ENCODE results near the gene ZNF716.
"Not testable (repeated sequence)": the region's sequence is repeated elsewhere in the genome, so short reads cannot be mapped to it uniquely, and the experiment has no call there.

Gene ZNF716

GRCh38 chr7:57487957-57488356 lies 38.0 kb downstream of the ZNF716 start:
- no peak for TF ChIP-seq ZNF274 (IDR thresholded peaks at IDR 0.05; ENCODE audit: low read depth, low read length)
- no peak overlapping the region for H3K4me3 ChIP-seq (ENCODE audit: low read length)

- not testable (repeated sequence) for H3K4me3 ChIP-seq (ENCODE audit: low read length)
Measured at GRCh38 chr7:57495111-57495510, 45.1 kb downstream of the ZNF716 start.

GRCh38 chr7:57496395-57496794 lies 46.4 kb downstream of the ZNF716 start:
- no peak for TF ChIP-seq ZNF274 (IDR thresholded peaks at IDR 0.05; ENCODE audit: low read depth, low read length)
- H3K4me3 ChIP-seq (ENCODE audit: low read length): no peak overlapping the region

- no peak overlapping the region for H3K4me3 ChIP-seq (ENCODE audit: low read length)
- no peak for TF ChIP-seq ZNF274 (IDR thresholded peaks at IDR 0.05; ENCODE audit: low read depth, low read length)
Measured at GRCh38 chr7:57505176-57505575, 55.2 kb downstream of the ZNF716 start.
